Suppressor macrophage treated with lipopolysaccharide for 4 hours (primary cell): ENCODE data around the gene ZNF439.
"Not testable (repeated sequence)": the region's sequence is repeated elsewhere in the genome, so short reads cannot be mapped to it uniquely, and the experiment has no call there.

Experiments used
- DNase-seq: peaks from one replicate; pipeline ENCODE4 v3.0.0-alpha.2; 2020

The ZNF439 gene

DNA sequence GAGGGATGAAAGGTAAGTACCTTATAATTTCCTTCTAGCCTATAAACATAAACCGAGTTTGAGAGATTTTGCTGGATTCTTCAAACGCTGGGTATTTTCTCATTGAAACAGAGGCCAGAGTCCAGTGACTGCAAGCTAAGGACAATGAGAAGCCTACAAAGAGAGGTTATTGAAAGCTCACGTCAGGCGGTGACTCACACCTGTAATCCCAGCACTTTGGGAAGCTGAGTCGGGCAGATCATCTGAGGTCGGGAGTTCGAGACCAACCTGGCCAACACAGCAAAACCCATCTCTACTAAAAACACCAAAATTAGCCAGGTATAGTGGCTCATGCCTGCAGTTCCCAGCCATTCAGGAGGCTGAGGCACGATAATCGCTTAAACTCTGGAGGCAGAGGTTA, 24.1 kb downstream of the ZNF439 start:
- DNase-seq: no peak

DNA sequence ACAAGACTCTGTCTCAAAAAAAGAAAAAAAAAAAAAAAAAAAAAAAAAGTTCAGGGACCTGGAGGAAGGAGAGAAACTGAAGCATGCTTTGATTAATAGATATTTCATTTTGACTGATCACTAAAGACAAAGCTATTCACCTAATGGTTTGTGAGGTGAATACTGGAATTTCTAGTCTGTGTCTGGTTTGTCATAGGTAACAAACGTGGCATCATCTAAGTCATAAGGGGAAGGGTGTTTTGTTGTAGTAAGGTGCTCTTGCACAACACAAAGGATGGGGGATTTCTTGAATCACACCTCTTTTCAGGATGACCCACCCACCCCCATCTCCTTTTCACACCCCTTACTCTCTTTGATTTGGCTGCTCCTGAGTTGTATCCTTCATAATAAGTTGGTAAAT, 25.2 kb downstream of the ZNF439 start:
- no peak for DNase-seq

DNA sequence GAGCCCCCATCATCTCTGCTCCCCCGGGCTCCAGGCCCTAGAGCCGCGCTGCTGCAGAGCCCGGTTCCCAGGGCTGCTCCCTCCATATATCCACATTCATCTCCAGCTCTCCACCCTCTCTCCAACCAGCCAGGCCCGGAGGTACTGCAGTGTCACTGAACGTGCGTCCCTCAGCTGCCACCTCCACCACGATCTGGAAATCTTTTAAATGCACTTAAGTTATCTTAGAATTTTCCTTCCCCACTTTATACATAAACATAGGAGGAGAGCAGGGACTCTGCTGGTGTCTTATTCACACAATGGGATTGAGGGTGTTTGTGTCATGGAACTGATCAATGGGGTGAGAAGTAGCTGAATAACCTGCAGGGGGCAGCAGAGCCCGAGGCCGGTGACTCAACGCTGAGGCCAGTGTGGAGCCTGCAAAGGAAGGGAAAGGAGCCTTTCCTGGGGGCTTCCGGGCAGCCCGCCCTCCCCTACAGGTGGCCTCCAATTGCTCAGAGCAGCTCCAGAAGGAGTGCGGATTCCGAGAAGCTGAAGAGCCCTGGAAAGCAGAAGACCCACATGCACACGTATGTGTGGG, 31.3 kb downstream of the ZNF439 start:
- peak; percentile 9 for DNase-seq

DNA sequence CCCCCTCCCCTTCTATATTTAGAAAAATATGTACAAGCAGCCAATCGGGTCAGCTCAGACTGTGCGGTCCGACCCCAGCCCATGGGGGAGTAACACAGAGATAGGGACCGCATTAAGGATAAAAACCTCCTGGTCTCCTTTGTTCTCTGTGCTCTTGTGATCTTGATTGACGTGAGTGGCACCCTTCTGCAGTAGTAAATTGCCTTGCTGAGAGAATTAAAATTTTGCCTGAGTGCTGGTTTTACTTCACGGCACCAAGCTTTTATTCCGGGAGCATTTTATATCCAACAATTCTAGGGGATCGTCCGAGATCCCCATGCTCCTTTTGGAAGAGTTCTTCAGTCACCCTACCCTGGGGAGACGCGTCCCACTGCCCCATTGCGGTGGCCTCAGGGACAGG, 32.1 kb downstream of the ZNF439 start:
- DNase-seq: no peak

DNA sequence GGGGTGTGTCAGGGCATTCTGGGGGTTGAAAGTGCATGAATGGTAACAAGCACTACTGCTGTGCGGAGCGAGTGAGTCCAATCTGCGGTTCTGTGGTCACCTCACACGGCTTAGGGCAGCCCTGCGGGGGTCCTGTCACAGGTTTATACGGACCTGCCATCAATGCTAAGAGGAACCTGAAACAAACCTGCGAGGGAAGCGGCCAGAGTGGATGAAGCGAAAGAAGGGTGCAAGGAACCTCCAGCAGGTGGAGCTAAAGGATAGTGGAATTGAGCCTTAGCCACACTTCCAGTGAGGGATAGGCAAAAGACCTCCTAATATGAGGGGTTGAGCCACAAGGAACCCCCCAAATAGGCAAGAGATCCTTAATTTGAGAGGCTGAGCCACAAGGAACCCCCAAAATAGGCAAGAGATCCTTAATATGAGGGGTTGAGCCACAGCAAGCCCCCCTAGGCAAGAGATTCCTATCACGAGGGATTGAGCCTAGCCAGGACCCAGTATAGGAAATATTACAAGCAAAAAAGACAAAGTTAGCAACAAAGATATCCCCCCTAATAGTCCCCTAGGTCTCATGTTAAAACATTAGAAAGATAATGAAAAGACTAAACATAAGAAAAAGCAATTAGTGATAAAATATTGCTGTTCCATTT, 32.8 kb downstream of the ZNF439 start:
- peak; percentile 71 for DNase-seq

DNA sequence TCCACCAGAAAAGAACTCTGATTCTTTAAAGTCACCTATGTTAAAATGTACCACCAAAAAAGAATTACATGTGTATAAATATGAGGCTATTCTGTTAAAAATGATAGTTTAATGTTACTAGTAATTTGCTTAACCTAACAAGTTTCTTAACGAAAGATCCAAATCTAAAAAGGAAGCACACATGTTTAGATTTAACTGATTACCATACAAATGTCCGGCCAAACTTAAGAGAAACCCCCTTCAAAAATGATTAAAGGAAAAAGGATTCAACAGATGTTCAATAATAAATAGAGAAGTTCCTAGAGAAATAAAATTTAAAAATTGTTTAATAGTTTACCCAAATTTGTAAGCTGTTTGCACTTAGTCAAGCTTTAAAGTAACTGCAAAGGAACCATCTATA, 34.1 kb downstream of the ZNF439 start:
- no peak for DNase-seq

DNA sequence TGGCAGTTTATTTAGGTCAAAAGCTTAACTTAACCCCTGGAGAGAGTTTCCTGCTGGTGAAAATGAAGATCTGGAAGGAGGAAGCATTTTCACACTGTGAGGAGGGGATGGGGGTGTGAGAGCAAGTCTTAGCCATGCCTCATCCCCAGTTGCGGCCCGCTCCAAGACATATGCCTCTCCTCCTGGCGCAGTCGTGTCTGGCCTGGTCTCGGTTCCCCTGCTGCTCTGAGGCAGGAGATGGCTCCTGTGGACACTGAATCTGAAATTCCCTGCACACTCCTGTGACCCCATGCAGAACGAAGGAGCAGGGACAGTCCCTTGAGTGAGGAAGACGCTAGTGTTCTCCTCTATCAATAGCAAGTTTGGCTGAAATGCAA, 38.7 kb downstream of the ZNF439 start:
- DNase-seq: peak; percentile 7

DNA sequence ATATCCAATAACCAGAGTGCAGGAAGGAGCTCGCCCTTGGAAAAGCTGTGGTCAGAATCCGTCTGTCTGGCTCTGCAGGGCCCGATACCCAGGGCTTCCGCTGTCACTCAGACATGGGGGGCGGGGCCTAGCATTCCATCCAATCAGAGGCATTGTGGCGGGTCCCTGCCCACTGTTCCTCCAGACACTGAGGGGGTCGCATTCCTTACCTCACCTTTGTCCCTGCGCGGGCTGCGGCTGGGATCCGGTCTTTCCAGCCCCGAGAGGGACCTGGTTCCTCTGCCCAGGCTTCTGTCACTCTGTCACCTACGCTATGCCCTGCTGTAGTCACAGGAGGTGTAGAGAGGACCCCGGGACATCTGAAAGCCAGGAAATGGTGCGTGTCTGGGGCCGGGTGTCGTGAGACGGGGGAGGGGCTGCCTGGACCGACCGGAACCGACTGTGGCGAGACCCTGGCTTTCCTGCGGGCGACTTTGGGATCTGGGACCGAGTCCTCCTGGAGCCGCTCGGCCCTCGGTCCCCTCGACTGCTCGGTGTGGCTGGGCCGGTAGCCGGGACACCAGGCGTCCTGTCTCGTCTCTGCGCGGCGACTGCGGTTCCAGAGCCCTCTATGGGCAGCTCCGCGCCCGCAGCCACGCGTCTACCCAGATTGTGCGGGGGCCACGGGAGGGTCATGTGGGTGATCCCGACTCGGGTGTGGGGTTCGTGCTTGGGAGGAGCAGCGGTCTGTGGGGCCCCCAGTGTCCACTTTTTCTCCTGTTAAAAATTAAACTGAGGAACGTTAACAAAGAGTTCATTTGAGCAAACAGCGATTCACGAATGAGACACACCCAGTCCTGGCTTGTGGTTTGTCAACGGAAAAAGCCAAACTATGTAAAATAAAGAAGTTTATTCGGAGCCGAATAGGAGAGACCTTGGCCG, 39.3 kb downstream of the ZNF439 start, which contains the start of gene ZNF69:
Gene ZNF69, plus strand, starts transcription at position 172 of the 921 bp plus-strand sequence. Its CDS starts 142 bp downstream, at position 314.
- peak; percentile 63 for DNase-seq

DNA sequence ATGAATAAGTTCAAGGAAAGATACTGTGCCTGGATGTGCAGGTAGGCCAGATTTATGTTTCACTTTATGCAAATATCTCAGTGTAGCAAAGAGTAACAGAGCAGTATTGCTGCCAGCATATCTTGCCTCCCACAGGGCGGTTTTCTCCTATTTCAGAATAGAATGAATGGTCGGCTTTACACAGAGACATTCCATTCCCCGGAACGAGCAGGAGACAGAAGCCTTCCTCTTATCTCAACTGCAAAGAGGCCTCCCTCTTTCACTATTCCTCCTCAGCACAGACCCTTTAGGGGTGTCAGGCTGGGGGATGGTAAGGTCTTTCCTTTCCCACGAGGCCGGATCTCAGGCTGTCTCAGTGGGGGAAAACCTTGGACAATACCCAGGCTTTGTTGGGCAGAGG, 41.4 kb downstream of the ZNF439 start:
- not testable (repeated sequence) for DNase-seq

DNA sequence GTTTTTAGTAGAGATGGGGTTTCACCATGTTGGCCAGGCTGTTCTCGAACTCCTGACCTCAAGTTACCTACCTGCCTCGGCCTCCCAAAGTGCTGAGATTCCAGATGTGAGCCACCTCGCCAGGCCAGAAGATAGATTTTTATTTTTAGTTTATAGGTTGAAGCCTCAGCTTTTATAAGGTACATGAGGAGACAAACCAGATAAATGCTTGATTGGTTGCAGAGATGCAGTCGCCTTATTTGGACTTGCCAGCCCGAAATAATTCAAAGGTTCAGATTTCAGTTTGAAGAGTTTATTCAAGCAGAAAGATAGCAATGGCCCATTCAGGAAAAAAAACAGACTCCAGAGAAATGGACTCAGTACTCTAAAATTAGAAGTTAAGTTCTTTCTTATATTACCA, 42.1 kb downstream of the ZNF439 start:
- no peak for DNase-seq

DNA sequence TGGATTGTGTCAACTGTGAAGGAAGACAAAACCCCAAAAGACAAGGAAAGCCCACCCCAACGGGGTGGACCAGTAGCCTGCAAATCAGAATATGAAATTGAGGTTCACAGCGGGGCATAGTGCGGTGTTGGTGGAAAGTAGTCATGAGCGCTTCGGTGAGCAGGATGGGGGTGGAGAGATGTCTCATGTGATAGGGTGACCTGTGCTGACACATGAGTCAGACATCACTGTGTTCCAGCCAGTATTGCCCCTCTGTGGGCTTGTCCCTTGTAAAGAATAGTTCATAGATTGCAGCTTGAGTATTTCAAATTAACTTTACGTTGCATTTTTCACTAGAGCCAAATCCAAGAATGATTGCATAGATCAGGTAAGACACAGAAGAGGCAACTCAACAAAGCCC, 46.3 kb downstream of the ZNF439 start:
- no peak for DNase-seq

DNA sequence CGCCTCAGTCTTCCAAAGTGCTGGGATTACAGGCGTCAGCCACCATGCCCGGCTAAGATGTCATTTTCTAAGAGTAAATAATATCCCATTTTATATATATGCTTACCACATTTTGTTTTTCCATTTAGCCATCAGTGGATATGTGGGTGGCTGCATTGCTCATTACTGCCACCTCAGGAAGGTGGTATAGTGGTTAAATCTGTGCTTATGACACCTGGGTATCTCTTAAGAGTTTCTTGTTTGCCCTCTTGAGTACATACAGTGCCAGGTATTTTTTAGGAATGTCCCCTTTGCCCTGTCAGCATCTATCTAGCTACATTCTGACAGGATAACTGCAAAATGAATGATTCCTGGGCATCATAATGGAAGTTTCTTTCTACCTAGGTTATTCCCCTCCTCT, 53.7 kb downstream of the ZNF439 start:
- DNase-seq: no peak

DNA sequence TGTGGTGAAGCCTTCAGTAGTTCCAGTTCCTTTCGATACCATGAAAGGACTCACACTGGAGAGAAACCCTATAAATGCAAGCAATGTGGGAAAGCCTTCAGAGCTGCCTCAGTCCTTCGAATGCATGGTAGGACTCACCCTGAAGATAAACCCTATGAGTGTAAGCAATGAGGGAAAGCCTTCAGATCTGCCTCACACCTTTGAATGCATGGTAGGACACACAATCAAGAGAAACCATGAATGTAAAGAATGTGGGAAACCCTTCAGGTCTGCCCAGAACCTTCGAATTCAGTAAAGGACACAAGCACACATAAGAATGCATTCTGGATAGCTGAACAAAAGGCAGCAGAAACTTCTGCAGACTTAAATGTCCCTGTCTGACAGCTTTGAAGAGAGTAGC, 57.4 kb downstream of the ZNF439 start:
- DNase-seq: no peak

DNA sequence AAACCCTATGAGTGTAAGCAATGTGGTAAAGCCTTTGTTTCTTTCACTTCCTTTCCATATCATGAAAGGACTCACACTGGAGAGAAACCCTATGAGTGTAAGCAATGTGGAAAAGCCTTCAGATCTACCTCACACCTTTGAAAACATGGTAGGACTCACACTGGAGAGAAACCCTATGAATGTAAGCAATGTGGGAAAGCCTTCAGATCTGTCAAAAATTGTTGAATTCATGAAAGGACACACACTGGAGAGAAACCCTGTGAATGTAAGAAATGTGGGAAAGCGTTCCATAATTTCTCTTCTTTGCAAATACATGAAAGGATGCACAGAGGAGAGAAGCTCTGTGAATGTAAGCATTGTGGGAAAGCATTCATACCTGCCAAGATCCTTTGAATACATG, 63.4 kb downstream of the ZNF439 start:
- DNase-seq: not testable (repeated sequence)

DNA sequence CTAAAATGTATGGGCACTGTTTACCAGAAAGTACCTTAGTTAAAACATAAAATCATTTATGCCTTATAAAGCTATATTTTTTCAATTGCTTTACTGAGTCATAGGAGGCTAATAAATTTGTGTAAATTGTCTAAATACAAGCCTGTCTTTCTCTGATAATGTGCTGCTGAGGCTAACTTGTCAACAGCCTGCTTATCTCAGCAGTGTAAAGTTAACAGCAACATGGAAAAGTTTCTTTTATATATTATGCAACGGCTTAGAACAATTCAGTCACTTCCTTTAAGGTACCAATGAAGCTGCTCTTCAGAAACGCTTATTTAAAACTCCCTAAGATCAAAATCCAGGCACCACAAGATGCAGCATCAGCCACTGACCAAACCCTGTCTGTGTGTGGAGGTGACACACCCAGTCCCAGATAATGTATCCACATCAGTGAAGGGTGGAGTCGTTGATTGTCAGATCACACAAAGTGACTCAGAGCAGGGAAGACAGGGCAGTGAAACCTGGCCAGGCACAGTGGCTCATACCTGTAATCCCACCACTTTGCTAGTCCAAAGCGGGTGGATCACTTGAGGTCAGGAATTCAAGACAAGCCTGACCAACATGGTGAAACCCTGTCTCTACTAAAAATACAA, 66.0 kb downstream of the ZNF439 start:
- not testable (repeated sequence) for DNase-seq
